Myocyte (in vitro differentiated cells): ENCODE data around the gene DRGX. TPM values are rescaled to one million over a fixed set of nuclear protein-coding genes. Genes with fewer than 3 reads are reported as not detected.

Source experiments
- DNase-seq: peaks from one replicate; pipeline ENCODE4 v3.0.0-alpha.2; 2012; ENCODE audit warnings: low read depth
- total RNA-seq: library from RNA; depleted of rRNA; stranded (reverse); fragments of >200 nt; gene quantifications from 2 replicates; pipeline ENCODE4 v1.2.3, GENCODE V29; 2014

DRGX gene
- total RNA-seq, 1 donor from 2014 or later = not detected

- no peak for DNase-seq
These were observed 47.3 kb downstream of the DRGX start for GRCh38 chr10:49348593-49348992.

- DNase-seq = no peak
These were observed 48.1 kb downstream of the DRGX start for GRCh38 chr10:49347827-49348226.

GRCh38 chr10:49347342-49347741 lies 48.5 kb downstream of the DRGX start:
- no peak for DNase-seq

GRCh38 chr10:49344840-49345239 lies 51.0 kb downstream of the DRGX start:
- DNase-seq = no peak

GRCh38 chr10:49338604-49339003 lies 57.3 kb downstream of the DRGX start:
- DNase-seq = no peak

GRCh38 chr10:49335364-49335972 lies 60.4 kb downstream of the DRGX start:
- DNase-seq = no peak

GRCh38 chr10:49334964-49335363 lies 60.9 kb downstream of the DRGX start:
- no peak for DNase-seq

- DNase-seq = no peak
These were observed 62.7 kb downstream of the DRGX start for GRCh38 chr10:49333192-49333591.

GRCh38 chr10:49332768-49333167 lies 63.1 kb downstream of the DRGX start:
- DNase-seq = no peak

- no peak for DNase-seq
These were observed 63.6 kb downstream of the DRGX start for GRCh38 chr10:49332333-49332732.

- DNase-seq = no peak
These were observed 64.5 kb downstream of the DRGX start for GRCh38 chr10:49331431-49331830.

- DNase-seq = no peak
These were observed 65.7 kb downstream of the DRGX start for GRCh38 chr10:49330127-49330665.

- no peak for DNase-seq
These were observed 66.8 kb downstream of the DRGX start for GRCh38 chr10:49329146-49329505.

- no peak for DNase-seq
These were observed 67.3 kb downstream of the DRGX start for GRCh38 chr10:49328401-49329145.

GRCh38 chr10:49327036-49327813 lies 68.7 kb downstream of the DRGX start:
- DNase-seq = no peak

GRCh38 chr10:49325916-49326783 lies 69.7 kb downstream of the DRGX start:
- DNase-seq = no peak

GRCh38 chr10:49325131-49325915 lies 70.6 kb downstream of the DRGX start:
- DNase-seq = no peak

GRCh38 chr10:49324711-49325110 lies 71.2 kb downstream of the DRGX start:
- no peak for DNase-seq

- no peak for DNase-seq
These were observed 72.0 kb downstream of the DRGX start for GRCh38 chr10:49323896-49324270.

- no peak for DNase-seq
These were observed 72.6 kb downstream of the DRGX start for GRCh38 chr10:49323171-49323895.
